ENCODE measurements around the gene CDK5RAP2. TPM values are rescaled to one million over a fixed set of nuclear protein-coding genes. Genes with fewer than 3 reads are reported as not detected.
A peak's percentile ranks its signal among the peaks of the same experiment; 100 is the strongest.

CDK5RAP2 gene
- total RNA-seq, 1 experiment from 2014 or later = 50.0 TPM

- H3K4me1 Mint-ChIP-seq (ENCODE audit: insufficient read depth, unreplicated experiment) = peaks cover 28% of the 10 kb centered on the region
- TF ChIP-seq CTCF (IDR thresholded peaks at IDR 0.05; ENCODE audit: unreplicated experiment) = no peak
- no peaks in the 10 kb centered on the region for H3K9me3 Mint-ChIP-seq (ENCODE audit: unreplicated experiment)
- peak overlapping the region; percentile 53 for H3K4me3 Mint-ChIP-seq (ENCODE audit: unreplicated experiment)
- intact Hi-C loops (cut with micrococcal nuclease) = no loop called here
- CTCF ChIA-PET = no interaction called here
- peak overlapping the region; percentile 82 for H3K27ac Mint-ChIP-seq (ENCODE audit: low read depth, unreplicated experiment)
- no peak for DNase-seq (ENCODE audit: unreplicated experiment)
- POLR2A ChIA-PET = no interaction called here
- peaks cover 61% of the 10 kb centered on the region for H3K36me3 Mint-ChIP-seq (ENCODE audit: insufficient read depth, unreplicated experiment)
- BruUV-seq (replicated peaks) = no TSS peak
- no peaks in the 10 kb centered on the region for H3K27me3 Mint-ChIP-seq (ENCODE audit: insufficient read depth, unreplicated experiment)
Observed at GRCh38 chr9:120403543-120403856, 176.5 kb downstream of the CDK5RAP2 start.

GRCh38 chr9:120402741-120403542 is 177.0 kb downstream of the CDK5RAP2 start:
- H3K4me1 Mint-ChIP-seq (ENCODE audit: insufficient read depth, unreplicated experiment) = peaks cover 28% of the 10 kb centered on the region
- H3K36me3 Mint-ChIP-seq (ENCODE audit: insufficient read depth, unreplicated experiment) = peaks cover 59% of the 10 kb centered on the region
- peak overlapping the region; percentile 82 for H3K27ac Mint-ChIP-seq (ENCODE audit: low read depth, unreplicated experiment)

GRCh38 chr9:120399940-120400339 is 180.0 kb downstream of the CDK5RAP2 start:
- no peak overlapping the region for H3K27ac Mint-ChIP-seq (ENCODE audit: low read depth, unreplicated experiment)

More at GRCh38 chr9:120402741-120403542, 177.0 kb downstream of the CDK5RAP2 start:
- intact Hi-C loops (cut with micrococcal nuclease) = no loop called here
- Mint-ChIP-seq H3K4me3 (ENCODE audit: unreplicated experiment) (peak overlapping the region; percentile 53), H3K27me3 (ENCODE audit: insufficient read depth, unreplicated experiment) (no peaks in the 10 kb centered on the region), H3K9me3 (ENCODE audit: unreplicated experiment) (no peaks in the 10 kb centered on the region)
- ChIA-PET CTCF (interaction anchor here (0.5 kb wide), 1 partner anchor 47 kb away, joined by 3 read pairs; no protein-coding TSS in a partner anchor), POLR2A (no interaction called here)
- TF ChIP-seq CTCF (IDR thresholded peaks at IDR 0.05; ENCODE audit: unreplicated experiment) = no peak
- BruUV-seq (replicated peaks) = no TSS peak
- DNase-seq (ENCODE audit: unreplicated experiment) = peak; percentile 97

GRCh38 chr9:120398286-120398685 is 181.7 kb downstream of the CDK5RAP2 start:
- intact Hi-C loops (cut with micrococcal nuclease) = no loop called here
- Mint-ChIP-seq H3K4me1 (ENCODE audit: insufficient read depth, unreplicated experiment) (peaks cover 35% of the 10 kb centered on the region), H3K4me3 (ENCODE audit: unreplicated experiment) (no peak overlapping the region), H3K36me3 (ENCODE audit: insufficient read depth, unreplicated experiment) (peaks cover 58% of the 10 kb centered on the region), H3K9me3 (ENCODE audit: unreplicated experiment) (no peaks in the 10 kb centered on the region), H3K27ac (ENCODE audit: low read depth, unreplicated experiment) (no peak overlapping the region), H3K27me3 (ENCODE audit: insufficient read depth, unreplicated experiment) (no peaks in the 10 kb centered on the region)
- POLR2A ChIA-PET = no interaction called here
- BruUV-seq (replicated peaks) = no TSS peak
- DNase-seq (ENCODE audit: unreplicated experiment) = no peak
- no peak for TF ChIP-seq CTCF (IDR thresholded peaks at IDR 0.05; ENCODE audit: unreplicated experiment)
- CTCF ChIA-PET = no interaction called here

More at GRCh38 chr9:120399940-120400339, 180.0 kb downstream of the CDK5RAP2 start:
- no peak for TF ChIP-seq CTCF (IDR thresholded peaks at IDR 0.05; ENCODE audit: unreplicated experiment)
- ChIA-PET CTCF (interaction anchor here (0.6 to 0.8 kb wide), 2 partner anchors 27 to 132 kb away, joined by 3 to 4 read pairs; no protein-coding TSS in a partner anchor), POLR2A (interaction anchor here (1.0 kb wide), 1 partner anchor 8 kb away, joined by 3 read pairs; no protein-coding TSS in a partner anchor)
- intact Hi-C loops (cut with micrococcal nuclease) = no loop called here
- H3K36me3 Mint-ChIP-seq (ENCODE audit: insufficient read depth, unreplicated experiment) = peaks cover 57% of the 10 kb centered on the region
- BruUV-seq (replicated peaks) = no TSS peak
- DNase-seq (ENCODE audit: unreplicated experiment) = no peak
- H3K4me1 Mint-ChIP-seq (ENCODE audit: insufficient read depth, unreplicated experiment) = peaks cover 33% of the 10 kb centered on the region
- H3K27me3 Mint-ChIP-seq (ENCODE audit: insufficient read depth, unreplicated experiment) = no peaks in the 10 kb centered on the region
- H3K9me3 Mint-ChIP-seq (ENCODE audit: unreplicated experiment) = no peaks in the 10 kb centered on the region
- H3K4me3 Mint-ChIP-seq (ENCODE audit: unreplicated experiment) = no peak overlapping the region
